H9 (cell line): Measurements from ENCODE around the gene FAM174B. TPM values are rescaled to one million over a fixed set of nuclear protein-coding genes. Genes with fewer than 3 reads are reported as not detected.

ENCODE experiments used
- DNase-seq: peaks from one replicate; pipeline ENCODE4 v3.0.0-alpha.2; 2017
- H2AFZ ChIP-seq: one replicate; pipeline ENCODE4 v1.6.1; 2013; ENCODE audit warnings: mild to moderate bottlenecking, low read length, control low read depth, moderate library complexity
- H2AK5ac ChIP-seq: 2 replicates; pipeline ENCODE4 v1.6.1; 2013; ENCODE audit warnings: low read length, control low read depth, mixed read lengths; ENCODE audit not compliant: insufficient read length
- H2BK120ac ChIP-seq: one replicate; pipeline ENCODE4 v1.6.1; 2013; ENCODE audit warnings: low read depth, mild to moderate bottlenecking, low read length, control low read depth, inconsistent platforms; ENCODE audit not compliant: poor library complexity, severe bottlenecking
- H2BK12ac ChIP-seq: 2 replicates; pipeline ENCODE4 v1.6.1; 2013; ENCODE audit warnings: low read length, control low read depth, mixed read lengths, low read depth; ENCODE audit not compliant: insufficient read length
- H2BK15ac ChIP-seq: 2 replicates; pipeline ENCODE4 v1.6.1; 2013; ENCODE audit warnings: low read depth, low read length, control low read depth
- H2BK20ac ChIP-seq: one replicate; pipeline ENCODE4 v1.6.1; 2013; ENCODE audit warnings: low read depth, mild to moderate bottlenecking, low read length, control low read depth, inconsistent platforms; ENCODE audit not compliant: poor library complexity, severe bottlenecking
- H2BK5ac ChIP-seq: 2 replicates; pipeline ENCODE4 v1.6.1; 2013; ENCODE audit warnings: low read length, control low read depth, mixed read lengths; ENCODE audit not compliant: insufficient read length
- H3K14ac ChIP-seq: 2 replicates; pipeline ENCODE4 v1.6.1; 2013; ENCODE audit warnings: low read length, control low read depth; ENCODE audit not compliant: insufficient read depth
- H3K18ac ChIP-seq: 2 replicates; pipeline ENCODE4 v1.6.1; 2013; ENCODE audit warnings: low read depth, mild to moderate bottlenecking, mixed read lengths, low read length, control low read depth; ENCODE audit not compliant: insufficient read length
- H3K23ac ChIP-seq: 2 replicates; pipeline ENCODE4 v1.6.1; 2013; ENCODE audit warnings: low read length, control low read depth, mixed read lengths, low read depth; ENCODE audit not compliant: insufficient read length
- H3K23me2 ChIP-seq: 2 replicates; pipeline ENCODE4 v1.6.1; 2013; ENCODE audit warnings: low read depth, mild to moderate bottlenecking, mixed read lengths, low read length, control low read depth; ENCODE audit not compliant: insufficient read length, poor library complexity, severe bottlenecking
- H3K27ac ChIP-seq: 2 replicates; pipeline ENCODE4 v1.5.1; 2013; ENCODE audit warnings: low read length, control low read depth, mixed read lengths, low read depth; ENCODE audit not compliant: insufficient read length
- H3K27me3 ChIP-seq: 2 replicates; pipeline ENCODE4 v1.6.1; 2013; ENCODE audit warnings: low read length, control low read depth, inconsistent platforms; ENCODE audit not compliant: insufficient read depth
- H3K4ac ChIP-seq: 2 replicates; pipeline ENCODE4 v1.6.1; 2013; ENCODE audit warnings: low read depth, mild to moderate bottlenecking, control low read depth, inconsistent platforms, low read length, moderate library complexity
- H3K4me1 ChIP-seq: 2 replicates; pipeline ENCODE4 v1.6.1; 2013; ENCODE audit warnings: low read length, control low read depth, inconsistent platforms; ENCODE audit not compliant: insufficient read depth
- H3K4me2 ChIP-seq: 2 replicates; pipeline ENCODE4 v1.6.1; 2013; ENCODE audit warnings: low read length, control low read depth, mixed read lengths; ENCODE audit not compliant: insufficient read length, insufficient read depth
- H3K56ac ChIP-seq: 2 replicates; pipeline ENCODE4 v1.6.1; 2013; ENCODE audit warnings: low read depth, mild to moderate bottlenecking, mixed read lengths, low read length, control low read depth; ENCODE audit not compliant: insufficient read length
- H3K79me1 ChIP-seq: 2 replicates; pipeline ENCODE4 v1.6.1; 2013; ENCODE audit warnings: low read depth, mild to moderate bottlenecking, moderate library complexity, low read length, control low read depth, inconsistent platforms; ENCODE audit not compliant: insufficient read depth, poor library complexity, severe bottlenecking
- H3K79me2 ChIP-seq: 2 replicates; pipeline ENCODE4 v1.6.1; 2013; ENCODE audit warnings: low read length, control low read depth, inconsistent platforms; ENCODE audit not compliant: insufficient read depth
- H3K9ac ChIP-seq: 2 replicates; pipeline ENCODE4 v1.6.1; 2013; ENCODE audit warnings: low read length, control low read depth, mixed read lengths; ENCODE audit not compliant: insufficient read length; ENCODE audit errors: extremely low read depth
- H3K9me3 ChIP-seq: one replicate; pipeline ENCODE4 v1.6.1; 2013; ENCODE audit warnings: low read depth, low read length, inconsistent platforms; ENCODE audit not compliant: control insufficient read depth
- H3T11ph ChIP-seq: one replicate; pipeline ENCODE4 v1.6.1; 2013; ENCODE audit warnings: mild to moderate bottlenecking, low read length, control low read depth, inconsistent platforms
- H4K20me1 ChIP-seq: one replicate; pipeline ENCODE4 v1.6.1; 2013; ENCODE audit not compliant: control insufficient read depth, insufficient read length, insufficient read depth
- H4K5ac ChIP-seq: 2 replicates; pipeline ENCODE4 v1.6.1; 2013; ENCODE audit warnings: low read depth, mild to moderate bottlenecking, mixed read lengths, low read length, control low read depth; ENCODE audit not compliant: insufficient read length
- H4K8ac ChIP-seq: replicated peaks from 2 replicates; pipeline ENCODE4 v1.6.1; 2013; ENCODE audit warnings: low read length, control low read depth, mixed read lengths, low read depth; ENCODE audit not compliant: insufficient read length
- H4K91ac ChIP-seq: 2 replicates; pipeline ENCODE4 v1.6.1; 2013; ENCODE audit warnings: low read depth, mild to moderate bottlenecking, moderate library complexity, mixed read lengths, low read length, control low read depth; ENCODE audit not compliant: insufficient read length
- H3K27ac Mint-ChIP-seq, 3 experiments: 2 replicates in 2 of 3; 3 replicates in 1 of 3; pipeline ENCODE4 v1.8.0; 2020 to 2021; ENCODE audit warnings: mixed read lengths in 3 of 3, mild to moderate bottlenecking in 1 of 3, moderate library complexity in 1 of 3
- H3K27me3 Mint-ChIP-seq: 2 replicates; pipeline ENCODE4 v1.8.0; 2021; ENCODE audit warnings: low read depth, mild to moderate bottlenecking, moderate library complexity, mixed read lengths
- H3K36me3 Mint-ChIP-seq, 3 experiments: 2 replicates in 2 of 3; 3 replicates in 1 of 3; pipeline ENCODE4 v1.8.0; 2020 to 2021; ENCODE audit warnings: low read depth in 3 of 3, mixed read lengths in 3 of 3; ENCODE audit not compliant: insufficient read depth in 1 of 3
- H3K4me1 Mint-ChIP-seq, 2 experiments: 2 replicates each; pipeline ENCODE4 v1.8.0; 2020; ENCODE audit warnings: mixed read lengths in 2 of 2
- H3K4me3 Mint-ChIP-seq, 2 experiments: 2 replicates in 1 of 2; 3 replicates in 1 of 2; pipeline ENCODE4 v1.8.0; 2020 to 2021; ENCODE audit warnings: mild to moderate bottlenecking in 2 of 2, mixed read lengths in 2 of 2, moderate library complexity in 1 of 2
- H3K9me3 Mint-ChIP-seq, 2 experiments: 2 replicates in 1 of 2; 3 replicates in 1 of 2; pipeline ENCODE4 v1.8.0; 2020; ENCODE audit warnings: mild to moderate bottlenecking in 2 of 2, mixed read lengths in 2 of 2, moderate library complexity in 1 of 2
- WGBS: extraction: QIAGEN DNeasy Blood & Tissue Kit; methylation state at CpG from one replicate; pipeline ENCODE4 v1.1.7; 2013; ENCODE audit warnings: missing lambda C conversion rate, low lambda C conversion rate, mixed read lengths; ENCODE audit not compliant: insufficient read length; ENCODE audit errors: extremely low coverage; 5-methylcytosine and 5-hydroxymethylcytosine counted together
- total RNA-seq: library from RNA; stranded (reverse); gene quantifications from 2 replicates; pipeline ENCODE4 v1.2.1, GENCODE V29; 2021
- TF ChIP-seq, protein P1 (sequence below): fragments of 200-600 bp; sonication (generic); conservative IDR thresholded peaks from 3 replicates; pipeline ENCODE4 v1.8.0; 2021; ENCODE audit warnings: antibody characterized with exemption, mild to moderate bottlenecking

The FAM174B gene
- total RNA-seq, 1 experiment from 2014 or later = 38.0 TPM

DNA sequence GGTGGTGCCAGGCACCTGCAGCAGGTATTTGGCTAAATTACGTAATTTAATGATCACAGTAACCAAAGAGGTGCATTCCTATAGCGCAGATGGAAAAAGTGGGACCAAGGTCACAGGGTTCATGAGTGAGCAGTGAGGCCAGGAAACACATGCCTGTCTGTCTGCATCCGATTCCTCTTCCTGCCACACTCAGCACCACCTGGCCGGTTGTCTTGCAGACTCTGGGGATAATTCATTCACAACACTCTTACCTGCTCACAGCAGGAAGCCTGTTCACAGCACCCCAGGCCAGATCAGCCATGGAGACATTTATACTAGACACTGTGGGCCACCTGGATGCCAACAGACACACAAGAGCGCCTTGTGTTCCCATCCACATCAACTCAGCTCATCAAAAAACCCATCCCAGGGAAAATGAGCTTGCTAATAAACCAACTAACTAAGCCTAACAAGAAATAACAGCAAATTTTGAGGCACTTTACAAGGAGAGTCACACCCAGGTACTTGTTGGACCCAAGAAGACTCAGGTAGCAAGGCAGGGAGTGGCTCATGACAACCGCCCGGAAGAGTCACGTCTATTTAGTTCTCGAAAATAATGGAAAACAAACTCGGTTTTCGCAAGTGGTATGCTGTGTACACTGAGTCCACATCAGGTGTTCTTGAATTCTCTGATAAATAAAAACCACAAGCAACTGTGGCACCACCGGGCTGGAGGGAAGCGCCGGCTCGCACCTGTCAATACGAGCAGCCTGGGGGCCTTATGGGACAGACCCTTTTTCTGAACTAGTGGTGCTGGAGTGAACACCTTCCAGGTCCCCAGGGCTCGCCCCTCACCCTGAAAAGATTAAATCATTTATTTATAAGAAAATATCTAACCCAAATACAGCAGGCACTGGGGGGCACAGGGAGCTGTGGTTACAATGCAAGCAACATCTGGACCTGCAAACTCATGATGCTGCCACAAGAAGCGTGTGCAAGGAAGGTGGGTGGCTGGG lies 40.5 kb downstream of the FAM174B start:
- DNase-seq = no peak
- Mint-ChIP-seq H3K36me3 (peaks cover 0 to 25% (median 11%) of the 10 kb centered on the region in 3 experiments; a peak in 4 of 7 replicates), H3K27ac (peak overlapping the region in 1 of 3 experiments; percentile 61; a peak in 1 of 7 replicates), H3K27me3 (no peaks in the 10 kb centered on the region), H3K9me3 (no peaks in the 10 kb centered on the region; a peak in 1 of 5 replicates), H3K4me3 (no peak overlapping the region), H3K4me1 (peaks cover 25 to 36% of the 10 kb centered on the region in 2 experiments)
- peaks cover 4% of the 10 kb centered on the region; the same call in 1 of the 2 replicates for H3K4me1 ChIP-seq
- no peak overlapping the region for H3K23ac ChIP-seq
- no peak overlapping the region for H3K27ac ChIP-seq
- H3K79me1 ChIP-seq = no peaks in the 10 kb centered on the region
- no peak overlapping the region; the same call in 1 of the 2 replicates for H3K14ac ChIP-seq
- H2AFZ ChIP-seq = no peak overlapping the region
- no peak overlapping the region for H3K18ac ChIP-seq
- no peaks in the 10 kb centered on the region for H3K27me3 ChIP-seq
- WGBS = no CpG with 5 or more reads among the region's 18 CpGs
- no peak overlapping the region for H3K4ac ChIP-seq
- no peak overlapping the region for H4K91ac ChIP-seq
- H3K23me2 ChIP-seq = no peaks in the 10 kb centered on the region
- H2BK12ac ChIP-seq = no peak overlapping the region
- H2BK20ac ChIP-seq = no peak overlapping the region
- no peak overlapping the region for H3K9ac ChIP-seq
- H3T11ph ChIP-seq = no peak overlapping the region
- H3K9me3 ChIP-seq = no peaks in the 10 kb centered on the region
- TF ChIP-seq, protein P1, sequence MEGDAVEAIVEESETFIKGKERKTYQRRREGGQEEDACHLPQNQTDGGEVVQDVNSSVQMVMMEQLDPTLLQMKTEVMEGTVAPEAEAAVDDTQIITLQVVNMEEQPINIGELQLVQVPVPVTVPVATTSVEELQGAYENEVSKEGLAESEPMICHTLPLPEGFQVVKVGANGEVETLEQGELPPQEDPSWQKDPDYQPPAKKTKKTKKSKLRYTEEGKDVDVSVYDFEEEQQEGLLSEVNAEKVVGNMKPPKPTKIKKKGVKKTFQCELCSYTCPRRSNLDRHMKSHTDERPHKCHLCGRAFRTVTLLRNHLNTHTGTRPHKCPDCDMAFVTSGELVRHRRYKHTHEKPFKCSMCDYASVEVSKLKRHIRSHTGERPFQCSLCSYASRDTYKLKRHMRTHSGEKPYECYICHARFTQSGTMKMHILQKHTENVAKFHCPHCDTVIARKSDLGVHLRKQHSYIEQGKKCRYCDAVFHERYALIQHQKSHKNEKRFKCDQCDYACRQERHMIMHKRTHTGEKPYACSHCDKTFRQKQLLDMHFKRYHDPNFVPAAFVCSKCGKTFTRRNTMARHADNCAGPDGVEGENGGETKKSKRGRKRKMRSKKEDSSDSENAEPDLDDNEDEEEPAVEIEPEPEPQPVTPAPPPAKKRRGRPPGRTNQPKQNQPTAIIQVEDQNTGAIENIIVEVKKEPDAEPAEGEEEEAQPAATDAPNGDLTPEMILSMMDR = no peak
- H4K8ac ChIP-seq = no peak overlapping the region
- no peaks in the 10 kb centered on the region for H3K79me2 ChIP-seq
- H2BK120ac ChIP-seq = no peak overlapping the region
- no peak overlapping the region for H3K4me2 ChIP-seq
- H4K20me1 ChIP-seq = no peaks in the 10 kb centered on the region
- H4K5ac ChIP-seq = no peak overlapping the region
- H2BK5ac ChIP-seq = no peak overlapping the region
- H2BK15ac ChIP-seq = no peak overlapping the region
- H3K56ac ChIP-seq = no peak overlapping the region
- no peak overlapping the region for H2AK5ac ChIP-seq
